ENCODE measurements around the gene LIPH. TPM values are rescaled to one million over a fixed set of nuclear protein-coding genes. Genes with fewer than 3 reads are reported as not detected.
A peak's percentile ranks its signal among the peaks of the same experiment; 100 is the strongest.

LIPH gene
- total RNA-seq, 2 experiments from 2014 or later: not detected

DNA sequence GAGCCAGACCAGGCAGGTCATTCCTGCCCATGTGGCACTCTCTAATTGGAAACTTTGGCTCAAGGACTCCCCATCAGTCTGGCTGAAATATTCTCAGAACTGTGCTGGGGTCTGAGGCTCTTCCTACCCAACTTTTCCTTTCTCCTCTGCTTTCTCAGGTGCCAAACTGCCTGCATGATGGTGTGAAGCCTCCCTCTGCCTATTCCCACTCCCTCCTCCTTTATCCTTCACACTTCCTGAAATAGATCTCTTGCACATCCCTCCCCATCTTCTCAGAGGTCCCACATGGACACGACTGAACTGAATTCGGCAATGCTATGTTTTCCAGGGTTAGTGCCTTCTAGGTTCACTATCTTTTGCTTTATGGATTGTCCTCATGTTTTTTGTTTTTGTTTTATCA is 12.5 kb downstream of the LIPH start:
- Mint-ChIP-seq H3K9me3 (ENCODE audit: insufficient read depth) (no peaks in the 10 kb centered on the region), H3K36me3 (ENCODE audit: low read depth) (peaks cover 2% of the 10 kb centered on the region), H3K27me3 (ENCODE audit: low read depth) (no peaks in the 10 kb centered on the region), H3K4me3 (no peak overlapping the region), H3K4me1 (ENCODE audit: low read depth) (peaks cover 7% of the 10 kb centered on the region), H3K27ac (no peak overlapping the region)
- CTCF ChIA-PET: no interaction called here
- POLR2A ChIA-PET: no interaction called here
- no peak for ATAC-seq
- DNase-seq: no peak

DNA sequence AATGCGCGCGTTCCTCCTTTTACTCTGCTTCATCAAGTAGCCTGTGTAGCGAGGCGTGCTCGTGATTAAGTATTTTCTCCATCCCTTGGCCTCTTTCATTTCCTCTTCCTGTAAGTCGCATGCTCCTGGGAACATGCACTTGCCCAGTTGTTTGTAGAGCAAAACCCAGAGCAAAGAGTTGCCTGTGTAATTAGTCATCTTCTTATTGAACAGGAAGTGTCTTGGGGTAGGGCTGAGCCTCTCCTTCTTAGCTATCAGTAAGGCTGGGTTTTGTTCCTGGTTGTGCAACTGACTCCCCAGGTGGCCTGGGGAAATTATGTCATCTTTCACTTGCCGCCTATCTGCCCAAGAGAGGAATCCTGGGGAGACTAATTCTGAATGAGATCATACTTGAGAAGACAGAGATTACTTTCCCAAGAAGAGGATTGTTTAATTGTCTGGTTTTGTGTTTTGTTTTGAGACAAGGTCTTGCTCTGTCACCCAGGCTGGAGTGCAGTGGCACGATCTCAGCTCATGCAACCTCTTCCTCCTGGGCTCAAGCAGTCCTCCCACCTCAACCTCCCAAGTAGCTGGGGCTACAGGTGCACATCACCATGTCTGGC is 14.9 kb downstream of the LIPH start:
- no peak overlapping the region for H3K4me3 Mint-ChIP-seq

DNA sequence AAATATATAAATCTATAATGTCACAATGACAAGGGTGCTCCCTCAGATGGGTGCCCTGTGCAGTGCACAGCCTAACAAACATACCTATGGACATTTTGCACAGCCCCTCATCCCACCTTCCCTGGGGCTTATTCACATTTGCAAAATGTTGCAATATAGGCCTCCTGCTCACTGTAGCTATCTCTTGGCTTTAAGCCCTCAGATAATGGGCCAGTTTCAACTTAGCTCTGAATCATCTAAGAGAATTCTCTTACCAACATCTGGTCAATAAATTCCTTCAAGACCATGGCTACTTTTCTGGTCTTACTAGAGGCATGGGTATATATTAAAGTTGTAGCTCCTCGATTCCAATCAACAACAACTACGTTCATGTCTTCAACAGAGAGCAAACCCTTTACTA is 17.9 kb downstream of the LIPH start:
- Mint-ChIP-seq H3K27me3 (ENCODE audit: low read depth) (no peaks in the 10 kb centered on the region), H3K4me1 (ENCODE audit: low read depth) (peaks cover 7% of the 10 kb centered on the region), H3K27ac (no peak overlapping the region), H3K4me3 (no peak overlapping the region), H3K36me3 (ENCODE audit: low read depth) (peaks cover 2% of the 10 kb centered on the region), H3K9me3 (ENCODE audit: insufficient read depth) (no peaks in the 10 kb centered on the region)
- ChIA-PET POLR2A (interaction anchor here (1.8 kb wide), 1 partner anchor 52 kb away, joined by 8 read pairs; the partner anchor contains the start of gene SENP2), CTCF (no interaction called here)
- DNase-seq (no peak), ATAC-seq (no peak)

More for the DNA sequence above, 14.9 kb downstream of the LIPH start:
- Mint-ChIP-seq H3K9me3 (ENCODE audit: insufficient read depth) (no peaks in the 10 kb centered on the region), H3K27ac (peak overlapping the region; percentile 83), H3K36me3 (ENCODE audit: low read depth) (peaks cover 2% of the 10 kb centered on the region), H3K27me3 (ENCODE audit: low read depth) (no peaks in the 10 kb centered on the region), H3K4me1 (ENCODE audit: low read depth) (peaks cover 7% of the 10 kb centered on the region)
- DNase-seq (peak; percentile 43), ATAC-seq (peak; percentile 91)
- CTCF ChIA-PET: no interaction called here
- POLR2A ChIA-PET: no interaction called here

DNA sequence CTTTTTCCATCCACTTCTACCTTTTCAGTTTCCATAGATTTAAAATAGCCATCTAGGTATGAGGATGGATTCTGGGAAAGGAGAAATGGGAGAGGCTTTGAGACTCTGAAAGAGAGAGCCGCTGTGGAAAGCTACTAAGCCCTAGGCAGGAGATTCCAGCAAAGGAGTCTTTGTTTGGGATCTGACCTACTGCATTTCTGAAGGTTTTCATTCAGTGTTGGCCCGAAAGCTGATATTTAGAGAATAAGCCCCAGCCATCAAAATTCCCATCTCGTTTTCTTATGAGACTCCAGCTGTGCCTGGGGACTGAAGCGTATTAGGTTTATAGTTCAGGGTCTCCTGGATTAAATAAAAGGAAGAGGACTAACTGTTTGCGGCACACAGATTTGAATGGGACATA is 19.5 kb downstream of the LIPH start:
- CTCF ChIA-PET: interaction anchor here (0.6 to 1.4 kb wide), 2 partner anchors 27 to 584 kb away, joined by 3 to 4 read pairs; no protein-coding TSS in a partner anchor
- POLR2A ChIA-PET: no interaction called here
- H3K27ac Mint-ChIP-seq: no peak overlapping the region

DNA sequence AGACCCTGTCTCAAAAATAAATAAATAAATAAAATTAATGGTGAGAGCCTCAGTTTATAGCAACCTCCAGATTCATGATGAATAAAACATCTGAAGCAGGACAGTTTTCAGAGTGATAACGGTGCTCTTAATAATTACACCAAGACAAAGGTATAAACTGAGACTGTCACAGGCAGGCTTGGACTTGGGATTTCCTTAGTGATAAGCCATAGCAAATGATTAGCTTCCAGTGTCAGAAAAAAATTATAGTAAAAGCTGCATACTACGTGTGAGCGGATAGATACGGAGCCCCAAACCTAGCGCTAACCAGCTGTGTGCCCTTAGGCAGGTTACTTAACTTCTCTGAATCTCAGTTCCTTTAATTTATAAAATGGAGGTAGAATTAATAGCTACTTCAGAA is 21.5 kb downstream of the LIPH start:
- DNase-seq (no peak), ATAC-seq (no peak)
- ChIA-PET CTCF (no interaction called here), POLR2A (interaction anchor here (1.1 kb wide), 1 partner anchor 32 kb away, joined by 3 read pairs; the partner anchor contains the start of gene TMEM41A)
- Mint-ChIP-seq H3K4me1 (ENCODE audit: low read depth) (no peaks in the 10 kb centered on the region), H3K36me3 (ENCODE audit: low read depth) (no peaks in the 10 kb centered on the region), H3K9me3 (ENCODE audit: insufficient read depth) (no peaks in the 10 kb centered on the region), H3K27me3 (ENCODE audit: low read depth) (peaks cover under 1% of the 10 kb centered on the region), H3K27ac (no peak overlapping the region), H3K4me3 (no peak overlapping the region)

More for the DNA sequence above, 19.5 kb downstream of the LIPH start:
- Mint-ChIP-seq H3K4me3 (no peak overlapping the region), H3K27me3 (ENCODE audit: low read depth) (no peaks in the 10 kb centered on the region), H3K4me1 (ENCODE audit: low read depth) (peaks cover 7% of the 10 kb centered on the region), H3K9me3 (ENCODE audit: insufficient read depth) (no peaks in the 10 kb centered on the region), H3K36me3 (ENCODE audit: low read depth) (peaks cover 2% of the 10 kb centered on the region)
- no peak for DNase-seq
- no peak for ATAC-seq

DNA sequence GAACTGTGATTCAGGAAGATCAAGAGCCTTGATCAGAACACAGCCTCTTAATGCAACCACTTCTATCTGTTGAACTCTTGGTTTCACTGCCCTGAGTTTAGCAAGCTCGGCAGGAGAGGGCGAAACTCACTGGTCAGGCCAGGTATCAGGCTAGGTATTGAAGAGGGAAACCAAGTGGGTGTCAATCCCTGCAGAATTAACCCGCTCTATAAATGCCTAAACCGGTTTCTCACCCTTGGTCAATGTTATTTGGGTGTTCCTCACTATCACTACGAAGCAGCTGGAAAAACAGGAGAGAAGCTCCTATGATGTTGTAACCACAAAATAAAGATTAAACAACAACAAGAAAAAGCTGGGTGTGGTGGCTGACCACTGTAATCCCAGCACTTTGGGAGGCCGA is 23.9 kb downstream of the LIPH start:
- Mint-ChIP-seq H3K4me1 (ENCODE audit: low read depth) (no peaks in the 10 kb centered on the region), H3K9me3 (ENCODE audit: insufficient read depth) (no peaks in the 10 kb centered on the region), H3K27ac (no peak overlapping the region), H3K27me3 (ENCODE audit: low read depth) (peaks cover 6% of the 10 kb centered on the region), H3K4me3 (no peak overlapping the region), H3K36me3 (ENCODE audit: low read depth) (no peaks in the 10 kb centered on the region)
- POLR2A ChIA-PET: no interaction called here
- CTCF ChIA-PET: interaction anchor here (1.6 kb wide), 1 partner anchor 30 kb away, joined by 5 read pairs; no protein-coding TSS in a partner anchor
- ATAC-seq (no peak), DNase-seq (no peak)

DNA sequence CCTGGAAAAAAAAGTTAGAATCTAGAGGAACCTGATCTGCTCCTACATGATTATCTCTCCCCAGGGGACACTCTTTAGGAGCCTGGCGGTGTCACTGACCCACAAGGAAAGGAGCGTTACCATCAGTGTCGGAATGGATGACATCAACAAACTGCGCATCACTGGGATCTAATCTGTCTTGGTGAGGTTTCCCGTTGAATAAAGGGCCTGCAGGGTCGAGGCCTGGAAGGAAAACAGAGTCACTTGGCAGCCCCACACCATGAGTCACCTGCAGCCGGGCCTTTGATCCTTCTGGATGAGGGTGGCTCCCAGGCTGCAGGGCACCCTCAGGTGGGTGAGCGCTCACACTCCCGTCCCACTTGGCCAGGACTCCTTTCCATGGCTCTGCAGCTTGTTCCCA is 25.0 kb downstream of the LIPH start:
- Mint-ChIP-seq H3K36me3 (ENCODE audit: low read depth) (no peaks in the 10 kb centered on the region), H3K4me1 (ENCODE audit: low read depth) (no peaks in the 10 kb centered on the region), H3K9me3 (ENCODE audit: insufficient read depth) (no peaks in the 10 kb centered on the region), H3K27me3 (ENCODE audit: low read depth) (peaks cover 6% of the 10 kb centered on the region), H3K4me3 (no peak overlapping the region), H3K27ac (no peak overlapping the region)
- POLR2A ChIA-PET: no interaction called here
- CTCF ChIA-PET: interaction anchor here (1.1 kb wide), 1 partner anchor 11 kb away, joined by 3 read pairs; no protein-coding TSS in a partner anchor
- DNase-seq (no peak), ATAC-seq (no peak)

DNA sequence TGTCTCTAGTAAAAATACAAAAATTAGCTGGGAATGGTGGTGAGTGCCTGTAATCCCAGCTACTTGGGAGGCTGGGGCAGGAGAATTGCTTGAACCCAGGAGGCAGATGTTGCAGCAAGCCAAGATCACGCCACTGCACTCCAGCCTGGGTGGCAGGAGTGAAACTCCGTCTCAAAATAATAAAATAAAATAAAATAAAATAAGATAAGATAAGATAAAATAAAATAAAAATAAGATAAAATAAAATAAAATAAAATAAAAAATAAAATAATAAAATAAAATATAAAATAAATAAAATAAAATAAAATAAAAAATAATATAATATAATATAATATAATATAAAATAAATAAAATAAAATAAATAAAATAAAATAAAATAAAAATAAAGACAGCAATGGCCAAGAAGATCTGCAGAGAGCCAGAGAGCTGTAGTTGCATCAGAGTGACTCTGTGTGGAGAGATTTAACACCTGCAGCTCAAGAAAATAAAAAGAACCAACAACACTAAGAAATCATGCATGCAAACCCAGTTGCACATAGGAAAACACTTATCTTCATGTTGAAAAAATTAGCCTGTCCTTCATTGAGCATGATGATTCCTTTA is 25.9 kb downstream of the LIPH start:
- Mint-ChIP-seq H3K36me3 (ENCODE audit: low read depth) (no peaks in the 10 kb centered on the region), H3K4me3 (no peak overlapping the region), H3K27me3 (ENCODE audit: low read depth) (peaks cover 6% of the 10 kb centered on the region), H3K9me3 (ENCODE audit: insufficient read depth) (no peaks in the 10 kb centered on the region), H3K27ac (no peak overlapping the region), H3K4me1 (ENCODE audit: low read depth) (no peaks in the 10 kb centered on the region)
- DNase-seq: no peak
- ChIA-PET POLR2A (interaction anchor here (0.7 kb wide), 1 partner anchor 14 kb away, joined by 3 read pairs; no protein-coding TSS in a partner anchor), CTCF (interaction anchor here (1.1 kb wide), 1 partner anchor 12 kb away, joined by 3 read pairs; no protein-coding TSS in a partner anchor)
- no peak for ATAC-seq

DNA sequence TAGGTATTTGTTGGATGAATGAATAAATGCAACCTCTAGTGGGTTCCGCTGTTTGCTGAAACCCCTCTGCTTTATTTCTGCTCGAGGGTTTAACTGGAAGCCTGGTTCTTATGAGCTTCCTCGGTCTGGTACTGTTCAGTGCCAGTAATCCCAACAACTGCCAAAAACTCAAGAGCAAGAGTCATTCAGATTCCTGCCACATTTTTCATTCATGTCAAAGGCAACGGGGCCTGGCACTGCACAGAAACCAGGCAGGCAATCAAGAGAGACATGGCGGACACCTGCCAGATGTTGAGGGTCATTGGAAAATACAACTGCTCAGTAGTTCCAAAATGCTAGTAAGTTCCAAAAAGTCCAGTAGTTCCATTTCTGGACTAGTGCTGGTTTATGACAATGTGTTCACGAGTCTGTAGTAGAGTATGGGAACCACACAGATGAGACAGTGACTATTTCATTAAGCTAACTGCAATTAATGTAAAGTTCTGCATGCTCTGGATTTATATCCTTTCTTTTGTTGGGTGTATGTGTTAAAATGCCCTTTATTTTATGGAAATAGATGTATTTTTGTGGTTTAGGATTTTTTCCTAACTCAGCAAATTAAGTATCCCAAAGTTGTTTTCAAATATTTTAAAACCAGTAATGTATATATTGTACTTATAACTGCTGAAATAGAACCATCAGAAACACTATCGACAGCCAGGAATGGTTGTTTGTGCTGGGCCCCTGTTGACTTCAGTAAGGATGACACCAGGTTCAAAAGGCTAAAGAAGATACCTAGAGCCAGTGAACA is 30.8 kb downstream of the LIPH start:
- ATAC-seq: no peak
- Mint-ChIP-seq H3K4me3 (no peak overlapping the region), H3K36me3 (ENCODE audit: low read depth) (no peaks in the 10 kb centered on the region), H3K9me3 (ENCODE audit: insufficient read depth) (no peaks in the 10 kb centered on the region), H3K4me1 (ENCODE audit: low read depth) (no peaks in the 10 kb centered on the region), H3K27ac (no peak overlapping the region), H3K27me3 (ENCODE audit: low read depth) (peaks cover 8% of the 10 kb centered on the region)
- ChIA-PET POLR2A (no interaction called here), CTCF (no interaction called here)
- DNase-seq: no peak

DNA sequence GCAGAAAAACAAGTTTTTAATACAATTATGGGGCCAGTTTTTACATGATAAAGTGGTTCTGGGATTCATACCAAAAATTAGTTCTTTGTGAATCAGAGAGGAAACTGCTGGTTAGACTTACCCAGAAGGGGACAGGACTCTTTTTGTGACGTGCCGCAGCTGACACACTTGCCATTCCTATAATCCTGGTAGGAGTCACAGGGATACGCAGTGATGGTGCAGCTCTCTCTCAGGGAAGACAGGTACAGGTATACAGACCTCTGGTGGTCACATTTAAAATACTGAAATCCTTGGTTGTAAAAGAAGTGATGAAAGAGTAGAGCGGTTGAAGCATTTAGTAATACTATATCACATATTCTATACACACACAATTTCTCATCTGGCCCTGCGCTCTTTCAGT is 33.4 kb downstream of the LIPH start:
- H3K4me1 Mint-ChIP-seq (ENCODE audit: low read depth): no peaks in the 10 kb centered on the region
- no peaks in the 10 kb centered on the region for H3K9me3 Mint-ChIP-seq (ENCODE audit: insufficient read depth)
- ChIA-PET POLR2A (no interaction called here), CTCF (no interaction called here)
- DNase-seq (no peak), ATAC-seq (no peak)
- H3K27me3 Mint-ChIP-seq (ENCODE audit: low read depth): peaks cover 8% of the 10 kb centered on the region
- no peak overlapping the region for H3K4me3 Mint-ChIP-seq
- no peak overlapping the region for H3K27ac Mint-ChIP-seq
- H3K36me3 Mint-ChIP-seq (ENCODE audit: low read depth): no peaks in the 10 kb centered on the region

DNA sequence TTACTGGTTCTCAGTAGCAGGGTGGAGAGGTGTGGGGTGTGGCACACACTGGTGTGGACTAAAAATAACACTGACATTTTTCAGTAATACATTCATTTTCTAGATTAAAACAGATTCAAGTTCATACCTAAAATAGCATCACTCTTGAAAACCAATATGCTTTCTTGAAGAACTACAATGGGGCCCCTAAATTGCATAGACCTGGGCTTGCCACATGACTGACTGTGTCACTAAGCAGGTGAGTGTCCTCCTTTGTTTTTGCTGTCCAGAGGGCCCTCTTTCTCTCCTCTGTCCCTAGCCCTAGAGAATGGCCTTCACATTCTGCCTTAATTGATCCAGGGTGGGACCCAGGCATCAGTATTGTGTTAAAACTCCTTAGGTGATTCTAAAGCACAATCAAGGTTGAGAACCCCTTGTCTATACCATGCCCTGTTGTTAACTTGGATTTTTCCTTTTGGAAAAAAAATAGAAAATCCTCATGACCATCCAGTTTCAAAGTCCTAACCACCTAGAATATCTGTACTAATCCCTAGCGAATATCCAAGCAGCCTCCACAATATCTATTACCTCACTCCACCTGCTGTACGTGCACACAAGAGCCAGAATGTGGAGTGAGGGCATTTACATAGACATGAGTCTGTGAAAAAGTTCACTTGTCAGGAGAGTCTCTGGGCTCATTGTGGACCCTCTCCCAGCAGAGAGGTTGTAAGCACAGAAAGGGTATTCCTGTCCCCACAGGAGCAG is 34.8 kb downstream of the LIPH start:
- no peak for DNase-seq
- CTCF ChIA-PET: no interaction called here
- Mint-ChIP-seq H3K27ac (no peak overlapping the region), H3K4me1 (ENCODE audit: low read depth) (no peaks in the 10 kb centered on the region), H3K9me3 (ENCODE audit: insufficient read depth) (no peaks in the 10 kb centered on the region), H3K36me3 (ENCODE audit: low read depth) (no peaks in the 10 kb centered on the region), H3K4me3 (no peak overlapping the region), H3K27me3 (ENCODE audit: low read depth) (peaks cover 13% of the 10 kb centered on the region)
- ATAC-seq: no peak
- POLR2A ChIA-PET: no interaction called here

DNA sequence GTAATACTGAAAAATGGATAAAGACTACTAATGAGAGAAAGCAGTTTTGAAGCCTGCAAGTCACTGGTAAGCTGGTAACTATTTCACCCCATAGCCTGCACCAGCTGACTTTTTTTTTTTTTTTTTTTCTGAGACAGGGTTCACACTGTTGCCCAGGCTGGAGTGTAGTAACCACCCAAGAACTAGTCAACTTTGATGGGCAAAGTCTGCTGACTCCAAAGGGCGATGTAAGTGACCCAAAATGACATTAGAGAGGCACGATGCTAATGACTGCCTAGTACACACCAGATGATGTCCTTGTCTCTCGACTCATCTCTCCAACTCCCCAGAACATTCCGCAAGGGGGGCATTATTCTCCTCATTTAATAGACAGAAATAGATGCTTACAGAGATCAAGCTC is 40.7 kb downstream of the LIPH start:
- Mint-ChIP-seq H3K27me3 (ENCODE audit: low read depth) (peaks cover 13% of the 10 kb centered on the region), H3K36me3 (ENCODE audit: low read depth) (no peaks in the 10 kb centered on the region), H3K9me3 (ENCODE audit: insufficient read depth) (no peaks in the 10 kb centered on the region), H3K4me3 (no peak overlapping the region), H3K27ac (no peak overlapping the region), H3K4me1 (ENCODE audit: low read depth) (no peaks in the 10 kb centered on the region)
- DNase-seq (no peak), ATAC-seq (no peak)
- ChIA-PET POLR2A (no interaction called here), CTCF (no interaction called here)
